AG09309 (cell line): ENCODE results near the gene KCNH1.

ENCODE experiments used
- DNase-seq: peaks from one replicate; pipeline ENCODE4 v3.0.0-alpha.2; 2010; ENCODE audit warnings: low read depth
- H3K4me3 ChIP-seq: 2 replicates; pipeline ENCODE4 v1.5.1; 2011; ENCODE audit warnings: mild to moderate bottlenecking, low read depth, low read length, moderate library complexity; ENCODE audit not compliant: control insufficient read depth
- CTCF ChIP-seq: IDR thresholded peaks from 2 replicates; pipeline ENCODE4 v1.5.1; 2011; ENCODE audit warnings: mild to moderate bottlenecking, low read depth, low read length, inconsistent platforms; ENCODE audit not compliant: insufficient read depth, control insufficient read depth; ENCODE audit errors: missing control alignments

Gene KCNH1

DNA sequence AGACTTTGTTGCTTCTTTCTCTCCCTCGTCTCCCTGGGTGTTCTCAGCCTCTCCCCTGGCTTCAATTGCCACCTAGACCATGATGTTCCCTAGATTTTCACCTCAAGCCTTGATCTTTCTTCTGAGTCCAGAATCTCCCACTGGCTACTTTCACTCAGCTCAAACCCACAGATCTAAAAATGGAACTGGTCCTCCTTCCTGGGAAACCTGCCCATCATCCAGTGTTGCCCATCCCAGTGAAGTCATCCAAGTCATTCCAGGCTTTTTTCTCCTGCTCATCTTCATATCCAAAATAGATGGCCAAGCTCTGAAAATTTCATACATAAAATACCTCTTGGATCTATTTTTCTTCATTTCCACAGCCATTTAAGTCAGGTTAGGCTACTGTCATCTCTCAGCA, 347.4 kb downstream of the KCNH1 start:
- no peak for TF ChIP-seq CTCF
- H3K4me3 ChIP-seq, result no peak overlapping the region
- no peak for DNase-seq

DNA sequence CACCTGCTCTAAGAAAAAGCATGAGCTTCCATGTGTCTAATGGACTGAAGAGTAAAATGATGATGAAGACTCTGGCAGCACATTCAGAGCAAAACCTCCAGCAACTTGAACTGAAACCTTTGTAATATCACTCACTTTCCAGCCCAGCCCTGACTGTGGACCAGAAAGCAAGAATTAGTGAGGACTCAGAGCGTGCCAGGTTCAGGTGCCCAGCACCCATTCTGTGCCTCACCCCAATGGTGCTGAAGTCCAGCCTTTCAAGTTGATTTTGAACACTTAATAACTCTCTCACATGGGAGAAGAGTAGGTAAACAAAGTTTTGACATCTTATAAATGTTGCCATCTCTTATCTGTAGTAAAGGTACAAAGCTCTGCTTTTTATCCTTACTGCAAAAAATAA, 350.0 kb downstream of the KCNH1 start:
- TF ChIP-seq CTCF, result no peak
- H3K4me3 ChIP-seq, result no peak overlapping the region
- DNase-seq, result no peak

GRCh38 chr1:210781652-210782051, 352.3 kb downstream of the KCNH1 start:
- no peak for TF ChIP-seq CTCF
- H3K4me3 ChIP-seq, result no peak overlapping the region
- DNase-seq, result no peak

GRCh38 chr1:210779269-210779668, 354.7 kb downstream of the KCNH1 start:
- DNase-seq, result no peak
- H3K4me3 ChIP-seq, result no peak overlapping the region
- no peak for TF ChIP-seq CTCF

GRCh38 chr1:210777914-210778313, 356.0 kb downstream of the KCNH1 start:
- DNase-seq, result no peak
- TF ChIP-seq CTCF, result no peak
- no peak overlapping the region for H3K4me3 ChIP-seq

- TF ChIP-seq CTCF, result no peak
- no peak for DNase-seq
- no peak overlapping the region for H3K4me3 ChIP-seq
Observed at GRCh38 chr1:210776712-210777111, 357.2 kb downstream of the KCNH1 start.

GRCh38 chr1:210775289-210775688, 358.7 kb downstream of the KCNH1 start:
- DNase-seq, result no peak
- no peak overlapping the region for H3K4me3 ChIP-seq
- TF ChIP-seq CTCF, result no peak
